Measurements from ENCODE around the gene POU2F1.

GRCh38 chr1:167442854-167443565 is 222.3 kb downstream of the POU2F1 start:
- TF ChIP-seq, protein P1, sequence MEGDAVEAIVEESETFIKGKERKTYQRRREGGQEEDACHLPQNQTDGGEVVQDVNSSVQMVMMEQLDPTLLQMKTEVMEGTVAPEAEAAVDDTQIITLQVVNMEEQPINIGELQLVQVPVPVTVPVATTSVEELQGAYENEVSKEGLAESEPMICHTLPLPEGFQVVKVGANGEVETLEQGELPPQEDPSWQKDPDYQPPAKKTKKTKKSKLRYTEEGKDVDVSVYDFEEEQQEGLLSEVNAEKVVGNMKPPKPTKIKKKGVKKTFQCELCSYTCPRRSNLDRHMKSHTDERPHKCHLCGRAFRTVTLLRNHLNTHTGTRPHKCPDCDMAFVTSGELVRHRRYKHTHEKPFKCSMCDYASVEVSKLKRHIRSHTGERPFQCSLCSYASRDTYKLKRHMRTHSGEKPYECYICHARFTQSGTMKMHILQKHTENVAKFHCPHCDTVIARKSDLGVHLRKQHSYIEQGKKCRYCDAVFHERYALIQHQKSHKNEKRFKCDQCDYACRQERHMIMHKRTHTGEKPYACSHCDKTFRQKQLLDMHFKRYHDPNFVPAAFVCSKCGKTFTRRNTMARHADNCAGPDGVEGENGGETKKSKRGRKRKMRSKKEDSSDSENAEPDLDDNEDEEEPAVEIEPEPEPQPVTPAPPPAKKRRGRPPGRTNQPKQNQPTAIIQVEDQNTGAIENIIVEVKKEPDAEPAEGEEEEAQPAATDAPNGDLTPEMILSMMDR (IDR thresholded peaks at IDR 0.05): no peak
- TF ChIP-seq POLR2A (IDR thresholded peaks at IDR 0.05) (no peak), EP300 (IDR thresholded peaks at IDR 0.05) (no peak), POLR2AphosphoS5 (IDR thresholded peaks at IDR 0.05) (no peak)

Data from suprapubic skin (tissue), 4 donors.